GM12891 (cell line): ENCODE measurements around the gene AP5Z1.
A peak's percentile ranks its signal among the peaks of the same experiment; 100 is the strongest.
"Not testable (repeated sequence)": the region's sequence is repeated elsewhere in the genome, so short reads cannot be mapped to it uniquely, and the experiment has no call there.

Source experiments
- DNase-seq: peaks from one replicate; pipeline ENCODE4 v3.0.0; 2011; ENCODE audit warnings: low spot score; ENCODE audit not compliant: insufficient read length
- FAIRE-seq: peaks from 2 replicates; lab custom pipeline; 2011; peaks lifted over from hg19 to GRCh38; lab: Jason Lieb, UNC
- PAX5 ChIP-seq: IDR thresholded peaks from 2 replicates; pipeline ENCODE4 v1.6.1; 2011; ENCODE audit warnings: low read length, moderate library complexity, mild to moderate bottlenecking; ENCODE audit not compliant: insufficient read depth, severe bottlenecking
- POLR2A ChIP-seq: IDR thresholded peaks from 2 replicates; pipeline ENCODE4 v1.6.1; 2011; ENCODE audit warnings: low read depth, low read length, control low read depth
- POLR2AphosphoS5 ChIP-seq: IDR thresholded peaks from 2 replicates; pipeline ENCODE4 v1.6.1; 2011; ENCODE audit warnings: low read depth, low read length, control low read depth
- POU2F2 ChIP-seq: IDR thresholded peaks from 2 replicates; pipeline ENCODE4 v1.6.1; 2011; ENCODE audit warnings: low read depth, mild to moderate bottlenecking, control low read depth, low read length, moderate library complexity
- SPI1 ChIP-seq: IDR thresholded peaks from 2 replicates; pipeline ENCODE4 v1.6.1; 2011; ENCODE audit warnings: low read depth, low read length, control low read depth
- TAF1 ChIP-seq: IDR thresholded peaks from 2 replicates; pipeline ENCODE4 v1.6.1; 2011; ENCODE audit warnings: low read depth, low read length, control low read depth

The AP5Z1 gene

DNA sequence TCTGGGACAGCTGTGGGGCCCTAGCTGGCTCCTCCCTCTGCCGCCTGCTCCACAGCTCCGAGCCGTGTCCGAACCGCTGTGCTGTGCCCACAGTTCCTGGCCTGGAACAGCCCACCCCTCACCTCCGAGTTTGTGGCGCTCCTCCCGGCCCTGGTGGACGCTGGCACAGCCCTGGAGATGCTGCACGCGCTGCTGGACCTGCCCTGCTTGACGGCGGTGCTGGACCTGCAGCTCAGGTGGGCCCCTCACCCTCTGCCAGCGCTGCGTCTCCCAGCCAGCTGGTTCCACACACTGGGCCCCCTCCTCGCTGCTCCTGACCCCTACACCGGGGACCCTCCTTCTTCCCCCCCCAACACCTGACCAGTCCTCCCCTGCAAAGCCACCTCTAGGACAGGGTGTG, 12.1 kb downstream of the AP5Z1 start:
- DNase-seq (no peak), FAIRE-seq (no peak)
- no peak for TF ChIP-seq SPI1
- TF ChIP-seq POU2F2: no peak
- no peak for TF ChIP-seq PAX5
- no peak for TF ChIP-seq POLR2A
- TF ChIP-seq TAF1: no peak
- no peak for TF ChIP-seq POLR2AphosphoS5

DNA sequence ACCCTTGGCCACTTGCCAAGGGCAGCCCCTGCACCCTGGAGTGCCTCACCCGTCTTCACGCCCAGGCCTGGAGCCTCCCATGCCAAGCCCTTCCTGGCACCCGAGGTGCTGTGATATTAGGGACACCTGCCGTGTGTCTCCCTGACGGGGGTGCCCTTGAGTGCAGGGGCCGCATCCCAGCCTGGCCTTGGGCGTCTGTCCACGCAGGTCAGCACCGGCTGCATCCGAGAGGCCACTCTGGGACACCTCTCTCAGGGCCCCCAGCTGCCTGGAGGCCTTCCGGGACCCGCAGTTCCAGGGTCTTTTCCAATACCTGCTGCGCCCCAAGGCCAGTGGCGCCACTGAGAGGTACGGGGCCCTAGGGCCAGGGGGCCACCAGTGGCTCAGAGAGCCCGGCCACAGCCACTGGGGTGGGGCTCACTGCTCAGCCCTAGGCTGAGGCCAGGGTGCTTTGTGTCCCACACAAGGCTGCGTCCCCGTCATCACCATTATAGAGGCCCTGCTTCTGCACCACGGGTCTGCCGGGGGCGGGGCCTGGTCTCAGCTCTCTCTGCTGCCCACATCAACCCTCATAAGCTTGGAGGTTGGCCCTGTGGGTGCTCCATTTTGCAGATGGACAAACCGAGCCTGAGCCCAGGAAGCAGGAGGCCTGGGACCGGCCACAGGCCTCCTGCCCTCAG, 12.7 kb downstream of the AP5Z1 start:
- DNase-seq: no peak
- no peak for FAIRE-seq
- TF ChIP-seq TAF1 (no peak), POLR2A (no peak), PAX5 (no peak), POLR2AphosphoS5 (no peak), SPI1 (no peak), POU2F2 (no peak)

DNA sequence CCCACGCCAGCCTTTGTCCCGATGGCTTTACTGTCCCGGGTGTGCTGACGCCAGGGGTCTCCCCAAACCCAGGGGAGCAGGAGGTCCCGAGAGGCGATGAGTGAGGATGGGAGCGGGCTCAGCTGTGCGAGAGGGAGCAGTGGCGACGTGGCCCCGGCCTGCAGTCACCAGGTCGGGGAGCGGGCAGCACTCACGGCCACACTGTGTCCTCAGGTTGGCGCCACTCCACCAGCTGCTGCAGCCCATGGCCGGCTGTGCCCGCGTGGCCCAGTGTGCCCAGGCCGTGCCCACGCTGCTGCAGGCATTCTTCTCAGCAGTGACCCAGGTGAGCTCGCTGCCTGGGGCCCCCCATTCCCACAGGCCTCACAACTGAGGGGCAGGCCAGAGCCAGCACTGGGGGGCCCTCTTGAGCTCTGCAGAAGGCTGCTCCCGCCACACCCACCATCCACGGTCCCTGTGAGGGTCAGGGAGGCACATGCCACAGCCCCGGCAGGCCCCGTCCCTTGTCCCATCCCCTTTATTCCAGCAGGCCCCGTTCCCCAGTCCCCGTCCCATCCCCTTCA, 13.3 kb downstream of the AP5Z1 start:
- TF ChIP-seq PAX5 (no peak), SPI1 (no peak), TAF1 (no peak), POU2F2 (no peak), POLR2A (no peak), POLR2AphosphoS5 (no peak)
- no peak for FAIRE-seq
- DNase-seq: no peak

DNA sequence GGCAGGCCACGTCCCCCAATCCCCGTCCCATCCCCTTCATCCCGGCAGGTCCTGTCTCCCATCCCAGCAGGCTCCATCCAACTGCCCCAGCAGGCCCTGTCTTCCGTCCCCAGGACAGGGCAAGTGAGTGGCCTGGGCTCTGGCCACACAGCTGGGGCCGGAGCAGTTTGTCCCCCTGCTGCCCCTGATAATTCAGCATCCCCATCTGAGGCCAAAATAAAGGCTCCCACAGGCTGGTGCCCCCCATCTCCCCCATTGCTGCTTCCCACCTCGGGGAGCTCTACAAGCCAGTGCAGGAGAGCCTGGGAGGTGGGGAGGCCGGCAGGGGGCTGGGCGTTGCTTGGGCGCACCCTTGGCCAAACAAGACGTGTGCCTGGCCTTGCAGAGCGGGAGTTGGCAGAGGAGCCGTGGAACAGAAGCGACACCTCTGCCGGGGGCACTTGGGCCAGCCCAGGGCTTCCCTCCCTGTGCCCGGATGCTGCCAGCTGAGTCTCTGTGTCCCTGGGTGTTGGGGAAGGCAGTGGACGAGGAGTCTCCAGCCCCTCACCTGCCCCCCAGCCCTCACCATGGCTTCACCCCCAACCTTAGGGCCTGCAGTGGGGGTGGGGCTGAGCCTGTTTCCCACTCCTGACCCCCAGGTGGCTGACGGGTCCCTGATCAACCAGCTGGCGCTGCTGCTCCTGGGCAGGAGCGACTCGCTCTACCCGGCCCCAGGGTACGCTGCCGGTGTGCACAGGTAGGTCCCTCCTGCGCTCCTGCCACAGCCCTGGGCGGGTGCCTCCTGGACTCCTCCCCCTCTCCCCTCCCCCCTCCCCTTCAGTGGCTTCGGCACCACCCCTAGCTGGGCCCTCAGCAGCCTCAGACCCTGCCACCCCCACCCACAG, 14.0 kb downstream of the AP5Z1 start:
- TF ChIP-seq SPI1 (no peak), PAX5 (no peak), TAF1 (no peak), POLR2A (no peak)
- no peak for FAIRE-seq
- no peak for DNase-seq

DNA sequence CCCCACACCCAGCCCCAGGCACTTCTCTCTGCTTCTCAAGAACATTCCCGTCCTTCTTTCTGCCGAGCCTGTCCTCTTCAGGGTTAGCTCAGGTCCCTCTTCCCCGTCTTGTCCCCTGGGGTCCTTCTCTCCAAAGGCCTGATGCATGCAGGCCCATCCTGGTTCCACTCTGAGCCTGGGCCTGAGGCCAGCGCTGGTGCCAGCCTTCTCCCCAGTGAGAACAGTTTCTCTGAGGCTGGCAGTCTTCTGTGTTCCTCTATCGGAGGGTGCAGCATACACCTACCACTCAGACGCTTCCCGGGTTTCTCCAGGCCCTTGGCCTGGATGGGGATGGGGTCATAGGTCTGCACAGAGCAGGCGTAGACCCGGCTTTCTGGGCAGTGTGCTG, 14.6 kb downstream of the AP5Z1 start:
- TF ChIP-seq POU2F2: no peak
- TF ChIP-seq POLR2A: no peak
- no peak for TF ChIP-seq SPI1
- TF ChIP-seq TAF1: no peak
- TF ChIP-seq PAX5: no peak
- no peak for TF ChIP-seq POLR2AphosphoS5
- FAIRE-seq: no peak
- no peak for DNase-seq

DNA sequence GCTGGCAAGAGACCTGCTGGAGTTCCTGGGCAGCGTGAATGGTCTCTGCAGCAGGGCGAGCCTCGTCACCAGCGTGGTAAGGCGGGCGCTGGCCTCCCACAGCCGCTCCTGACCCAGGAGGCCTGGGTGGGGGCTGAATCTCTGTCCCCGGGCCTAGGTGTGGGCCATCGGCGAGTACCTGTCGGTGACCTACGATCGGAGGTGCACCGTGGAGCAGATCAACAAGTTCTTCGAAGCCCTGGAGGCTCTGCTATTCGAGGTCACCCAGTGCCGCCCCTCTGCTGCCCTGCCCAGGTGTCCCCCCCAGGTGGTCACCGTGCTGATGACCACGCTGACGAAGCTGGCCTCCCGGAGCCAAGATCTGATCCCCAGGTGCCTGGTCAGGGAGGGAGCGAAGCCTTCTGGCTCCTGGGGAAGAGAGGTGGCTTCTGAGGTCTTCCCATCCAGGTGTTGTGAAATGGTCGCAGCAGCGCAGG, 15.1 kb downstream of the AP5Z1 start:
- FAIRE-seq (no peak), DNase-seq (no peak)
- TF ChIP-seq POLR2A: no peak

DNA sequence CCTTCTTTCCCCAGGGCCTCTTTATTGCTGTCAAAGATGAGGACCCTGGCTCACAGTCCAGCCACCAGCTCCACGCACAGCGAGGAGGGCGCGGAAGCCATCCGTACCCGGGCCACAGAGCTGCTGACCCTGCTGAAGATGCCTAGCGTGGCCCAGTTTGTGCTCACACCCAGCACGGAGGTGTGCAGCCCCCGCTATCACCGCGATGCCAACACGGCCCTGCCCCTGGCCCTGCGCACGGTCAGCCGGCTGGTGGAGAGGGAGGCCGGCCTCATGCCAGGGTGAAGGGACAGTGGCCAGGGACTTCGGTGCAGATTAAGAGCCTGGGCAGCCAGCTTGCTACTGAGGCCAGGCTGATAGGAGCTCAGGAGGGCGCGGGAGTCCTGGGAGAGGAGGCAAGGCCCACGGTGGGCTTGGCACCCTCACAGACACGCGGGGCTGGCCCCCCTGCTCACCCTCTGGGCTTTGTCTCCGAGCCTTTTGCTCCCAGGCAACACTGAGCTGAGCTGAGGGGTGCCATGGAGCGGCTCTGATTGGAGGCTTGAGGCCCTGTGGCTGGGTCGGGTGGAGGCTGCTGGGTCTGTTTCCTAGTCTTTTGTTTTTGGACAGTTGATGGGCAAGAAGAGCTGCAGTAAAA, 15.8 kb downstream of the AP5Z1 start:
- DNase-seq (no peak), FAIRE-seq (no peak)
- TF ChIP-seq POLR2AphosphoS5: no peak
- TF ChIP-seq TAF1: no peak
- TF ChIP-seq SPI1: no peak
- no peak for TF ChIP-seq POU2F2
- TF ChIP-seq POLR2A: no peak
- no peak for TF ChIP-seq PAX5

DNA sequence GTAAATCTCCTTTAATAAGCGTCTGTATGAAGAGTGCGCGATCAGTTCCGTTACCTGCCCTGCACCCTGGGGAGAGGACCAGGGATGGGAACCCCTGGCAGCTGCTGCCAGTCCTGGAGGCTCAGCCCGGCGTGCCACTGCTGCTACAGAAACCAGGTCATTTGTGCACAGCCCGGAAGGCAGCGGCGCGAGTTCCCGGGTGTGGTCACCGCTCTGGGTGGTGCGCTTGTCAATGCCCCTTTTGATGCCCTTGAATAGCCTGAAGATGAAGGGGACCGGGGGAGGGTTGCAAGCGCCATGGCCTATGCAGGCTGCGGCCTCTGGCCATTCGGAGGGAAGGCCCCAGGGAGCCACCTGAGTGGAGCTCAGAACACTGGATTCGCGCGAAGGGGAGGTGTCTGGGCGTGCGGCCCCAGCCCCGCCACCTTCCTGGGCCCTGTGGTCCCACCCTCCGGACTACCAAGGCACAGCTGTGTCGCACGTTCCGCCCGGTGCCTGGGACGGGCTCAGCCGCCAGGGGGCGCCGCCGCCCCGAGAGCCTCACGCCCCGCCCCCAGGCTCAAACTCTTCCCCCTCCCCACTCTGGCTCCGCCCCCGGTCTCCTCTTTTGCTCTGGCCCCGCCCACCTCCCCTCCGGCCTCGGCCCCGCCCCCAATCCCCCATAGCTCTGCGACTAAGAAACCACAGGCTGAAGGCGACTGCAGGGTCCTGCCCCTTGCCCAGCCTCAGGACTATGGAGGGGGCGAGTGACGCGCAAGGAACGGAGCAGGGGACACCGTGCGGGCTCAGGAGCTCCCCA, 16.5 kb downstream of the AP5Z1 start:
- DNase-seq (peak; percentile 86), FAIRE-seq (peak; percentile 60)
- no peak for TF ChIP-seq POLR2A

DNA sequence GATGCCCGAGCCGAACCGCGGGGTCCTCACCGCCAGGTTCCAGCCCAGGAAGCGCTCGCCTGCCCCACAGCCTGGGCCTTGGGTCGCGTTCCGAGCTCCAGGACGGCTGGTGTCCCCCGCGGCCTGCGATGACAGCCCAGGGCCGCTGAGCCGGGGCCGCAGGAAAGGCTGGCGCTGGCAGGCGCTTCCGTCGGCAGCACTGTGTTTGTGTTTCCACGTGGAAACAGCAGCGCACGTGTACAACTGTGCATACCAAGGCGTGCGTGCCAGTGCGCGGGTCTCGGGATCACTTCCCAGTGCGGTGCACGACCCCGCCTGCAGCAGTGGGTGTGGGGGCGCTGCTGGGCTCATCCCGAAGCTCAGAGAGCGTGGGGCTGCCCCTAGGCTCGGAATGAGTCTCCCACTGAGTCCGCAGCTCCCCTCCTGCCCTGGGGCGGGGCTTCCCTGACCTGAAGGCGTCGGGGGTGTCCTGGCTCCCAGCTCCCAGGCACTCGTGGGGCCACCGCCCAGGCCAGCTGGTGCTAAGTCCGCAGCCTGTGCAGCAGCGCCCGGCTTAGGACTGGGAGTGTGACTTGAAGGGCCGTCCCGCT, 17.2 kb downstream of the AP5Z1 start:
- no peak for DNase-seq
- peak; percentile 31 for FAIRE-seq
- TF ChIP-seq SPI1: no peak
- TF ChIP-seq POLR2AphosphoS5: no peak; the same call in 1 of the 2 replicates
- no peak for TF ChIP-seq POU2F2
- TF ChIP-seq PAX5: no peak
- TF ChIP-seq TAF1: no peak
- no peak for TF ChIP-seq POLR2A

DNA sequence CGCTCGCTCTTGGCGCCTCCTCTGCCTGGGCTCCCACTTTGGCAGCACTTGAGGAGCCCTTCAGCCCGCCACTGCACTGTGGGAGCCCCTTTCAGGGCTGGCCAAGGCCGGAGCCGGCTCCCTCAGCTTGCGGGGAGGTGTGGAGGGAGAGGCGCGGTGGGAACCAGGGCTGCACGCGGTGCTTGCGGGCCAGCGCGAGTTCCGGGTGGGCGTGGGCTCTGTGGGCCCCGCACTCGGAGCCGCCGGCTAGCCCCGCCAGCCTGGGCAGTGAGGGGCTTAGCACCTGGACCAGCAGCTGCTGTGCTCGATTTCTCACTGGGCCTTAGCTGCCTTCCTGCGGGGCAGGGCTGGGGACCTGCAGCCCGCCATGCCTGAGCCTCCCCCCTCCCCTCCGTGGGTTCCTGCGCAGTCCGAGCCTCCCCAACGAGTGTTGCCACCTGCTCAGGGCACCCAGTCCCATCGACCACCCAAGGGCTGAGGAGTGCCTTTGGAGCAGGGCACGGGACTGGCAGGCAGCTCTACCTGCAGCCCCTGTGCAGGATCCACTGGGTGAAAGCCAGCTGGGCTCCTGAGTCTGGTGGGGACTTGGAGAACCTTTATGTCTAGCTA, 18.1 kb downstream of the AP5Z1 start:
- FAIRE-seq, DNase-seq: not testable (repeated sequence)

DNA sequence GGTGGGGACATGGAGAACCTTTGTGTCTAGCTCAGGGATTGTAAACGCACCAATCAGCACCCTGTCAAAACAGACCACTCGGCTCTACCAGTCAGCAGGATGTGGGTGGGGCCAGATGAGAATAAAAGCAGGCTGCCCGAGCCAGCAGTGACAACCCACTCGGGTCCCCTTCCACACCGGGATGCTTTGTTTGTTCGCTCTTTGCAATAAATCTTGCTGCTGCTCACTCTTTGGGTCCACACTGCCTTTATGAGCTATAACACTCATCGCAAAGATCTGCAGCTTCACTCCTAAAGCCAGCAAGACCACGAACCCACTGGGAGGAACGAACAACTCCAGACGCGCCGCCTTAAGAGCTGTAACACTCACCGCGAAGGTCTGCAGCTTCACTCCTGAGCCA, 18.7 kb downstream of the AP5Z1 start:
- DNase-seq, FAIRE-seq: not testable (repeated sequence)
